Caco-2 (cell line): Measurements from ENCODE around the gene S100G. TPM values are rescaled to one million over a fixed set of nuclear protein-coding genes. Genes with fewer than 3 reads are reported as not detected.

Experiments used
- BruUV-seq: library from RNA; stranded (reverse); fragments of 400-500 nt; replicated peaks from 2 replicates; lab custom pipeline; 2021; lab: Mats Ljungman, UMichigan
- CTCF ChIA-PET: fragments of 300-600 bp; sonication (Branson Sonifier 250); formaldehyde crosslinking; loops from one replicate; lab custom pipeline; 2022; ENCODE audit warnings: antibody characterized with exemption; lab: Charles Lee
- POLR2A ChIA-PET: fragments of 300-600 bp; sonication (Branson Sonifier 250); formaldehyde crosslinking; loops from one replicate; lab custom pipeline; 2022; ENCODE audit warnings: antibody characterized with exemption; lab: Charles Lee
- DNase-seq, 2 experiments: peaks; one replicate each; pipeline versions ENCODE4 v3.0.0 to v3.0.0-alpha.2; 2020 to 2022
- H3K27me3 ChIP-seq: replicated peaks from 2 replicates; pipeline ENCODE4 v1.6.0; 2011; ENCODE audit warnings: low read length; ENCODE audit not compliant: control insufficient read depth, insufficient read depth
- H3K36me3 ChIP-seq: 2 replicates; pipeline ENCODE4 v1.5.1; 2011; ENCODE audit warnings: low read length; ENCODE audit not compliant: control insufficient read depth, insufficient read depth
- H3K4me1 ChIP-seq: fragments of 250-450 bp; sonication (Bioruptor Pico); 2 replicates; pipeline ENCODE4 v1.5.1; 2020; ENCODE audit warnings: mild to moderate bottlenecking
- H3K4me3 ChIP-seq: 2 replicates; pipeline ENCODE4 v1.5.1; 2011; ENCODE audit warnings: low read depth, mild to moderate bottlenecking, control low read depth, low read length
- H3K9me3 ChIP-seq: fragments of 250-450 bp; sonication (Bioruptor Pico); 2 replicates; pipeline ENCODE4 v1.5.1; 2020; ENCODE audit warnings: mild to moderate bottlenecking, moderate library complexity
- H3K27ac Mint-ChIP-seq: one replicate; pipeline ENCODE4 v1.8.0; 2022; ENCODE audit warnings: mixed read lengths; ENCODE audit not compliant: unreplicated experiment
- H3K27me3 Mint-ChIP-seq: one replicate; pipeline ENCODE4 v1.8.0; 2022; ENCODE audit warnings: mixed read lengths; ENCODE audit not compliant: insufficient read depth, unreplicated experiment
- H3K36me3 Mint-ChIP-seq: one replicate; pipeline ENCODE4 v1.8.0; 2022; ENCODE audit warnings: mild to moderate bottlenecking, mixed read lengths; ENCODE audit not compliant: insufficient read depth, unreplicated experiment
- H3K4me1 Mint-ChIP-seq: one replicate; pipeline ENCODE4 v1.8.0; 2022; ENCODE audit warnings: low read depth, mixed read lengths; ENCODE audit not compliant: unreplicated experiment
- H3K4me3 Mint-ChIP-seq: one replicate; pipeline ENCODE4 v1.8.0; 2022; ENCODE audit warnings: mild to moderate bottlenecking, moderate library complexity, mixed read lengths; ENCODE audit not compliant: unreplicated experiment
- H3K9me3 Mint-ChIP-seq: one replicate; pipeline ENCODE4 v1.8.0; 2022; ENCODE audit warnings: mixed read lengths; ENCODE audit not compliant: unreplicated experiment
- intact Hi-C: fragments of 100-400 bp; cut with micrococcal nuclease; formaldehyde crosslinking; loops from one replicate; pipeline ENCODE4 v1.10.0; 2022; ENCODE audit not compliant: unreplicated experiment
- total RNA-seq: library from RNA; stranded (reverse); gene quantifications from 2 replicates; pipeline ENCODE4 v1.2.3, GENCODE V29; 2022
- TF ChIP-seq, protein P1 (sequence below), 2 experiments: fragments of 200-600 bp in 1 of 2; IDR thresholded peaks; 1 replicate in 1 of 2; 2 replicates in 1 of 2; pipeline versions ENCODE4 v1.5.1 to v1.8.0; 2011 to 2022; ENCODE audit warnings: antibody characterized with exemption in 1 of 2, control low read depth in 1 of 2, inconsistent platforms in 1 of 2, low read depth in 1 of 2, low read length in 1 of 2, mild to moderate bottlenecking in 1 of 2, moderate library complexity in 1 of 2; ENCODE audit not compliant: insufficient read depth in 1 of 2, severe bottlenecking in 1 of 2, unreplicated experiment in 1 of 2

The S100G gene
- total RNA-seq, 1 experiment from 2014 or later, result not detected

DNA sequence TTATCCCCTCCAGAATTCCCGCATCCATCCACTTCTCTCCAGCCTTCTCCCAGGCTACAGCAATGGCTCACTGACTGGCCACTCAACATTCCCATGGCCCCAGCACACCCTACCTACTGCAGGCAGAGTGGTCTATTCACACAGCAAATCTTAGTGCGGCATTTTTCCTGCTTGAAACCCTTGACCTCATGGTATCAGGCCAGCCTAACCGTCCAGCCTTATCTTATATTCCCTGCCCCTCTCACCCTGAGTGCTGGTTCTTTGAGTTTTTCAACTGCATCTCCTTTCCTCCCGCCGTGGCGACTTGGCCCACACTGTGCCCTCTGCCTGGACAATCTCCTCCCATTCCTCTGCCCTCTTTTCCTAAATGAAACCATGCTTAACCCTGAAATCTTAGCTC, 10.0 kb upstream of the S100G start:
- H3K27me3 ChIP-seq, result no peaks in the 10 kb centered on the region
- intact Hi-C loops, result no loop called here
- POLR2A ChIA-PET, result no interaction called here

DNA sequence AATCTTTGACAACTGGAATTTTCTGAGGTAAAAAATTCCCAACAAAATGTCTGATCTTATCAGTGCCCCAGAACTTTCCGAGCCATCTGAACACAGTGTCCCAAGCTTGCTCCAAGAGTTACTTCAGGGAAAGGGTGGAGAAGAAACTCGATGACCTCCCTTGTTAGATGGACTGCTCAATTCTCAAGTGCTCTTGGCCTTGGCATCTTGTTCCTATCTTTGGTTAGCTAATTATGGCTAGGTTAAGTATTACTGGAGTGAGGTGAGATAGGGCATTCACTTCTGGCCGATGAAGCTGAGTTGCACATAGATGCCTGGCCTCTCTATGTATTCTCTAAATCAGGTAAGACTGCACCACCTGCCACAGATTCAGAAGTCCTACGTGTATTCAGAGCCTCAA, 9.1 kb upstream of the S100G start:
- no peaks in the 10 kb centered on the region for H3K27me3 Mint-ChIP-seq
- Histone ChIP-seq H3K27me3 (no peaks in the 10 kb centered on the region), H3K4me1 (no peaks in the 10 kb centered on the region), H3K9me3 (no peaks in the 10 kb centered on the region), H3K36me3 (no peaks in the 10 kb centered on the region; the same call in 1 of the 2 replicates), H3K4me3 (no peak overlapping the region)
- ChIA-PET POLR2A (no interaction called here), CTCF (interaction anchor here (0.6 kb wide), 1 partner anchor 164 kb away, joined by 3 read pairs; no protein-coding TSS in a partner anchor)
- no TSS peak for BruUV-seq
- no peaks in the 10 kb centered on the region for H3K9me3 Mint-ChIP-seq
- no peak for DNase-seq
- H3K27ac Mint-ChIP-seq, result no peak overlapping the region
- H3K36me3 Mint-ChIP-seq, result peaks cover 26% of the 10 kb centered on the region
- TF ChIP-seq, protein P1, sequence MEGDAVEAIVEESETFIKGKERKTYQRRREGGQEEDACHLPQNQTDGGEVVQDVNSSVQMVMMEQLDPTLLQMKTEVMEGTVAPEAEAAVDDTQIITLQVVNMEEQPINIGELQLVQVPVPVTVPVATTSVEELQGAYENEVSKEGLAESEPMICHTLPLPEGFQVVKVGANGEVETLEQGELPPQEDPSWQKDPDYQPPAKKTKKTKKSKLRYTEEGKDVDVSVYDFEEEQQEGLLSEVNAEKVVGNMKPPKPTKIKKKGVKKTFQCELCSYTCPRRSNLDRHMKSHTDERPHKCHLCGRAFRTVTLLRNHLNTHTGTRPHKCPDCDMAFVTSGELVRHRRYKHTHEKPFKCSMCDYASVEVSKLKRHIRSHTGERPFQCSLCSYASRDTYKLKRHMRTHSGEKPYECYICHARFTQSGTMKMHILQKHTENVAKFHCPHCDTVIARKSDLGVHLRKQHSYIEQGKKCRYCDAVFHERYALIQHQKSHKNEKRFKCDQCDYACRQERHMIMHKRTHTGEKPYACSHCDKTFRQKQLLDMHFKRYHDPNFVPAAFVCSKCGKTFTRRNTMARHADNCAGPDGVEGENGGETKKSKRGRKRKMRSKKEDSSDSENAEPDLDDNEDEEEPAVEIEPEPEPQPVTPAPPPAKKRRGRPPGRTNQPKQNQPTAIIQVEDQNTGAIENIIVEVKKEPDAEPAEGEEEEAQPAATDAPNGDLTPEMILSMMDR (IDR thresholded peaks at IDR 0.05; ENCODE audit: insufficient read depth in 1 of 2, low read depth in 1 of 2, low read length in 1 of 2, severe bottlenecking in 1 of 2, unreplicated experiment in 1 of 2), result no peak
- intact Hi-C loops, result no loop called here
- peaks cover 16% of the 10 kb centered on the region for H3K4me1 Mint-ChIP-seq
- H3K4me3 Mint-ChIP-seq, result no peak overlapping the region

More for the DNA sequence above, 10.0 kb upstream of the S100G start:
- Mint-ChIP-seq H3K4me3 (no peak overlapping the region), H3K4me1 (peaks cover 16% of the 10 kb centered on the region), H3K27me3 (no peaks in the 10 kb centered on the region), H3K9me3 (no peaks in the 10 kb centered on the region), H3K27ac (no peak overlapping the region), H3K36me3 (peaks cover 26% of the 10 kb centered on the region)
- TF ChIP-seq, protein P1 (IDR thresholded peaks at IDR 0.05; ENCODE audit: insufficient read depth in 1 of 2, low read depth in 1 of 2, low read length in 1 of 2, severe bottlenecking in 1 of 2, unreplicated experiment in 1 of 2), result no peak
- no TSS peak for BruUV-seq
- no peak overlapping the region for H3K4me3 ChIP-seq
- CTCF ChIA-PET, result no interaction called here
- no peak for DNase-seq
- H3K36me3 ChIP-seq, result no peaks in the 10 kb centered on the region; the same call in 1 of the 2 replicates
- H3K9me3 ChIP-seq, result no peaks in the 10 kb centered on the region
- no peaks in the 10 kb centered on the region for H3K4me1 ChIP-seq

DNA sequence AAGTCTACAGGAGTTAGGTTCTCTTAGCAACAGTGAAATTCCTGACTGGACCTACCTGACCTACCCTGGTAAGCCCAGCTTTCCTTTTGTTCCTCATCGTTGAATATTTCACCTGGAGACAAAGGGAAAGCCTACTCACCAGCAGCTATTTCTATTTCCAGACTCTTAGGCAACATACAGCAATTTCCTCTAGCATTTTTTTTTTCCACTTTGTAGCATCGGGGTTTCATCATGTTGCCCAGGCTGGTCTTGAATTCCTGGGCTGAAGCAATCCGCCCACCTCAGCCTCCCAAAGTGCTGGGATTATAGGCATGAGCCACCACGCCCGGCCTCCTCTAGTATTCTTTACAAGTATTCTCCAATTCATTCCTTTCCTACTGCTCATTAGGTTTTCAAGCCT, 6.8 kb upstream of the S100G start:
- H3K27me3 Mint-ChIP-seq, result no peaks in the 10 kb centered on the region
- H3K27me3 ChIP-seq, result no peaks in the 10 kb centered on the region
- peak overlapping the region; percentile 48 for H3K27ac Mint-ChIP-seq
- peaks cover 26% of the 10 kb centered on the region for H3K36me3 Mint-ChIP-seq
- peaks cover 16% of the 10 kb centered on the region for H3K4me1 Mint-ChIP-seq
- DNase-seq, result peak in 1 of 2 experiments; percentile 13
- TF ChIP-seq, protein P1 (IDR thresholded peaks at IDR 0.05; ENCODE audit: insufficient read depth in 1 of 2, low read depth in 1 of 2, low read length in 1 of 2, severe bottlenecking in 1 of 2, unreplicated experiment in 1 of 2), result no peak
- H3K36me3 ChIP-seq, result no peaks in the 10 kb centered on the region
- no peaks in the 10 kb centered on the region for H3K9me3 ChIP-seq
- H3K4me3 Mint-ChIP-seq, result no peak overlapping the region
- no peak overlapping the region for H3K4me3 ChIP-seq
- ChIA-PET POLR2A (no interaction called here), CTCF (no interaction called here)
- intact Hi-C loops, result no loop called here
- no peaks in the 10 kb centered on the region for H3K9me3 Mint-ChIP-seq
- BruUV-seq, result no TSS peak
- no peaks in the 10 kb centered on the region; the same call in 1 of the 2 replicates for H3K4me1 ChIP-seq
